Measurements from ENCODE around the gene ADAMTS17.

ADAMTS17 gene

DNA sequence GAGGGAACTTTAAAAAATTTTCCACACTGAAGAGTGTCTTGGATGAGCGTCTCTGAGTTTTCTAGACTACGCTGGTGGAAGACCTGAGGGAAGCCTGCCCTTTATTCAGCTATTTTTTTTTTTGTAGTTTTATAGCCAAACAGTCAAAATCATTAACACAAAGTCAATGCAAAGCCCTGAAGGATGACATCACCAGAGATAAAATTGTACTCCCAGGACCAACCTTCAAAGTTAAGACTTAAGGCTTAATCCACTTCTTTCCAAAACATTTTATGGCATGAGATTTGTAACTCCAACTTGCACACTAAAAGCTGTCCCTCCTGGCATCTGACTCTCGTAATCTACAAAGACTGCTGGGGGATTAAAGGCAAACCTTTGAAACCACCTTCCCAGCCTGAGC lies 345.1 kb downstream of the ADAMTS17 start:
- Histone ChIP-seq H3K9me3 (ENCODE audit: control insufficient read depth, insufficient read depth, low read length) (no peaks in the 10 kb centered on the region), H3K9ac (ENCODE audit: low read depth, low read length) (no peak overlapping the region), H3K4me1 (ENCODE audit: insufficient read depth, low read length) (peaks cover 7% of the 10 kb centered on the region; the same call in 1 of the 2 replicates), H3K36me3 (ENCODE audit: insufficient read depth, low read length) (no peaks in the 10 kb centered on the region)

DNA sequence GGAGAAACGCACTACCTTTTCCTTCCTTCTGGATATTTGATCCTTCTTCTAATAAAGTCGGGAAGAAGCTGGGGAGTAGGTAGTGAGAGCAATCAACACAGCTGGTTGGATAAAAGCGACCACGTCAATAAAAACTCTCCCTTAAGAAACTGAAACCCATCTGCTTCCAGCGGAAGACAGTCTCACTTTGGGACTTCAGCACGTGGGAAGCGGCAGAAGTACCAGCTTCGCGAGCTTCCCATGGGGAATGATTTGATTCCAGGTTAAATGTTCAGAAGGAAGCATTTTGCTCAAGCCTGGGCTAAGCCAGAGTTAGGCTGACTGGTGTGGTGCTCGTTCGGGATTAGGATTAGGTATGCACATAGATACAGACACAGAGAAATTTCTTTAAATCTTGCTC lies 346.2 kb downstream of the ADAMTS17 start:
- peaks cover 7% of the 10 kb centered on the region; the same call in 1 of the 2 replicates for H3K4me1 ChIP-seq (ENCODE audit: insufficient read depth, low read length)

DNA sequence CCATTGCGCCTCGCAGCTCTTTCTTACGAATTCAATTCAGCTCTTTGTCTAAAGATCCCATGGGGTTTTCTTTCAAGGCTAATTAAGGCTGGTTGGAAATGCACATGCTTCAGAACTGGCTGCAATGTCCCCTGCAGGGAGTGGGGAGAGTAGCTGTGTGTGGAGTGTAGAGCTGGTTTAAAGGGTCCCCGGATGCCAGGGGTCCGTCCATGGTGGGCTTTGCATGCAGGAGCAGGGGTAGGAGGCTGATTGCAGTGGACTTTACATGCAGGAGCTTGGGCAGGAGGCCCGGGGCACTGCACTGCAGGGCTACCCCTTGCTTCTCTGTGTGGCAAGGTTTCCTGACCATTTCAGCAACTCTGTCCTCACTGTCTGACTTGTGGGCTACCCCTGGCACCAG lies 346.9 kb downstream of the ADAMTS17 start:
- no peaks in the 10 kb centered on the region for H3K36me3 ChIP-seq (ENCODE audit: insufficient read depth, low read length)
- no peak overlapping the region for H3K9ac ChIP-seq (ENCODE audit: low read depth, low read length)
- peaks cover 7% of the 10 kb centered on the region; the same call in 1 of the 2 replicates for H3K4me1 ChIP-seq (ENCODE audit: insufficient read depth, low read length)
- H3K9me3 ChIP-seq (ENCODE audit: control insufficient read depth, insufficient read depth, low read length), result no peaks in the 10 kb centered on the region

More for the DNA sequence above, 346.2 kb downstream of the ADAMTS17 start:
- H3K9ac ChIP-seq (ENCODE audit: low read depth, low read length), result no peak overlapping the region
- no peaks in the 10 kb centered on the region for H3K9me3 ChIP-seq (ENCODE audit: control insufficient read depth, insufficient read depth, low read length)
- H3K36me3 ChIP-seq (ENCODE audit: insufficient read depth, low read length), result no peaks in the 10 kb centered on the region

DNA sequence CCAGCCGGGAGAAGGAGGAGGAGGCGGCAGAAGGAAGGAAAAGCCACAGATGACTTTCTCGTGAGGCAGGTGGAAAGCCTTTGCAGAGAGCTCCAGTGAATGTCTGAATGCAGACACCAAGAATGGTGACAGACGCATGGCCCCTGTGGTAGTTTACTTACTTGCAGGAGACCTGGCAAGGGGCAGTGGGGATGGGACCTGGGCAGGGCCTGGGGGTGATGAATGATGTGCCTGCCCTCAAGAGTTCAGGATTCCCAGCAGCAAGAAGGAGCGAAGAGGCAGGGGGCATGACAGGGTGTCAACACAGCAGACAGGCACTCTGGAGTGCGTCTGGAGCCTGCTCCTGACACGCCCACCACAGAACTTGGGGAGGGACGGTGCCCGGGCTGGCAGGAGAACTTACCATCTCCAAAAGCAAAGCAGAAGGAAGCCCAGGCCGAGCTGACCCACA lies 348.1 kb downstream of the ADAMTS17 start:
- H3K9me3 ChIP-seq (ENCODE audit: control insufficient read depth, insufficient read depth, low read length), result no peaks in the 10 kb centered on the region
- no peaks in the 10 kb centered on the region for H3K36me3 ChIP-seq (ENCODE audit: insufficient read depth, low read length)
- H3K4me1 ChIP-seq (ENCODE audit: insufficient read depth, low read length), result peaks cover 7% of the 10 kb centered on the region; the same call in 1 of the 2 replicates
- H3K9ac ChIP-seq (ENCODE audit: low read depth, low read length), result no peak overlapping the region

DNA sequence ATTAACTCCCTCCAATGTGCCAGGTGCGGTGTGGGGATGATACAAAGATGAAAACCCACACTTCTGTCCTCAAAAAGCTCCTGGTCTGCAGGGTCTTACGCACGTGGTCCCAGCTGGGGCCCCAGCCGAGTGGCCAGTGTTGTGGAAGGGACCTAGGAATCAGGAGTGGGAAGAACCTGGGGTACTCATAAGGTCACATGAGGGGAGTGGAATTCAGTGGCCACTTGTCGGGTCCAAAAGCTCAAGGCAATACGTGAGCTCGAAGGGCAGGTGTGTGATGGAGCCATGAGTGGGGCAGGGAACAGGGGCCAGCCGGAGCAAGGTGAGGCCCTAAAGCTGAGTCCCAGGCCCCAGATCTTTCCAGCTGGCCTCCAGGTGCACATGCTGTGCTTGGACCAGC lies 348.5 kb downstream of the ADAMTS17 start:
- Histone ChIP-seq H3K9ac (ENCODE audit: low read depth, low read length) (no peak overlapping the region), H3K4me1 (ENCODE audit: insufficient read depth, low read length) (peaks cover 7% of the 10 kb centered on the region; the same call in 1 of the 2 replicates), H3K9me3 (ENCODE audit: control insufficient read depth, insufficient read depth, low read length) (no peaks in the 10 kb centered on the region), H3K36me3 (ENCODE audit: insufficient read depth, low read length) (no peaks in the 10 kb centered on the region)

DNA sequence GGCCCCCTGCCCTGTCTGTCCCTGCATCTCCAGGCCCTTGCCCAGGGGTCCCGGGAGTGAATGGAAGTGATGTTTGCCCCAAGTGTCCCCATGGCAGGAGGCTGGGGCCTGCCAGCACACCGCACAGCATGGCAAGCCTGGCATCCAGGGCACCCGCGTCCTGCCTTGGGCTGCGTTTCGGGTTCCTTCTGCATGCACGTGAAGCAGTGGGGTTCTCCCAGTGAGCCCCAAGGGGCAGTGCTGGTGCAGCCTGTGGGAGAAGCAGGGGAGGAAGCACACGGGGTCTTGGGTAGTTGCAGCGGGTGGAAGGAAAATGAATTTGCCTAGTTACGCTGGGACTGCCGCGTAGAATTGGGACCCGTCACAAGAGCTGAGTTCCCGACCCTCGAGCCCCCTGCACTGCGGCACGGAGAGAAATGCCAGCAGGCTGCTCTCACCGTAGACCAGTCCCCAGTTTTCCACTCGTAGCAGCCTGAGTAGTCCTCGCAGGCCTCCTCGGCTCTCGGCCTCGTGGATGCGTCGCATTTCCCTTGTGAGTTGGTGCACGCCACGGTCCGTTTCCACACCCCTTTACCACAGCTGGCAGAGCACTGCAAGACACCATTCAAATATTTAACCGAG lies 349.1 kb downstream of the ADAMTS17 start:
- H3K4me1 ChIP-seq (ENCODE audit: insufficient read depth, low read length), result peaks cover 7% of the 10 kb centered on the region; the same call in 1 of the 2 replicates
- H3K9me3 ChIP-seq (ENCODE audit: control insufficient read depth, insufficient read depth, low read length), result no peaks in the 10 kb centered on the region; the same call in 1 of the 2 replicates
- no peaks in the 10 kb centered on the region for H3K36me3 ChIP-seq (ENCODE audit: insufficient read depth, low read length)
- no peak overlapping the region for H3K9ac ChIP-seq (ENCODE audit: low read depth, low read length)

DNA sequence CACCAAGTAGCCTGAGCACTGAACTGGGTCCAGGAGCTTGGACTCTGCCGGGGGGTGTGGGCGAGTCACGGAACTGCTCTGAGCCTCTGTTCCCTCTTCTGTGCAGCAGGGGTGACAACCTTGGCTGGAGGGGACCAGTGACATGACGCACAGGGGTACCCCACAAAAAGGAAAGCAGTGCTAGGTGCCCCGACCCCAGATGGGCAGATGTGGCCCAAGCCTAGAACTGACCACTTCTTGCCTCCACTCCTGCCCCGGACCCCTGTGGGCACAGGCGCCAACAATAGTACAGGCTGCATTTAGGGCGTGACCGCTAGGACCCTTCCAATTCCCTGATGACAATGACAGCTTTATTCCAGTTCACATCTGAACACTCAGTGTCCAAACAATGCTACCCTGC lies 352.7 kb downstream of the ADAMTS17 start:
- H3K9ac ChIP-seq (ENCODE audit: low read depth, low read length), result no peak overlapping the region
- no peaks in the 10 kb centered on the region for H3K4me1 ChIP-seq (ENCODE audit: insufficient read depth, low read length)
- H3K9me3 ChIP-seq (ENCODE audit: control insufficient read depth, insufficient read depth, low read length), result no peaks in the 10 kb centered on the region; the same call in 1 of the 2 replicates
- H3K36me3 ChIP-seq (ENCODE audit: insufficient read depth, low read length), result no peaks in the 10 kb centered on the region

DNA sequence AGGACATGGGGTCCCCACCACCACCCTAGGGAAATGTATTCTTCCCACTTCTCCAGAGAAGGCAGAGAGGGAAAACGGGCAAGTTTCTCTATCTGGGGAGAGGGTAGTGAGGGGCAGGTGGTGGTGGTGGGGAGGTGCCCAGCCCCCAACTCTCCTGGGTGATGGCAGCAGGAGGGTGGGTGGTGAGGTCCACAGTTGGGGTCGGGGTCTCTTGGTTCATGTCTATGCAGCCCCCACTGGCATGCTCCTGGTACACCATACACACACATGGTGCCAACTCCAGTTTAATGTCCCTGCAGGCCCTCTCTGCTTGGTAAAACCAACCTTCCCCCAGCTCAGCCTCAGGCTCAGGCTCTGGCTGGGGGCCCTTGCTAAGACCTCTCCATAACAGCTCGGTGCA lies 354.1 kb downstream of the ADAMTS17 start:
- no peaks in the 10 kb centered on the region; the same call in 1 of the 2 replicates for H3K9me3 ChIP-seq (ENCODE audit: control insufficient read depth, insufficient read depth, low read length)
- no peak overlapping the region for H3K9ac ChIP-seq (ENCODE audit: low read depth, low read length)
- H3K36me3 ChIP-seq (ENCODE audit: insufficient read depth, low read length), result no peaks in the 10 kb centered on the region
- H3K4me1 ChIP-seq (ENCODE audit: insufficient read depth, low read length), result peaks cover 6% of the 10 kb centered on the region; the same call in 1 of the 2 replicates

DNA sequence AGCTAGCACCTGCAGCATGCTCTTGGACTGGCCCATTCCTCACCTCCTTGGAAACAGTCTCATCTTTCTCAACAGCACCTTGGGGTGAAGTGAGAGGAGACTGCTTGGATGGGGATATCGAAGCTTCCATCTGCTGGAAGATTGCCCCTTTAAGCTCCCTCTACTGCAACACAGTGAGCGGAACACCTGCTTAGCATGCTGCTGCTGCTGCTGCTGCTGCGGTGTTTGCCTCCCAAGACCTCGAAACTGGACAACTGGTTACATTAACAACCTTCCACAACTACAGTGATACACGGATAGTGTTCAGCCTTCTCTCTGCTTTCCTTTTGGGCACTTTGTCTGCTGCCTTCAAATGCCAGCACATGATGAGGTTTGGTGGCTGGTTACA lies 354.7 kb downstream of the ADAMTS17 start:
- no peaks in the 10 kb centered on the region for H3K36me3 ChIP-seq (ENCODE audit: insufficient read depth, low read length)
- H3K4me1 ChIP-seq (ENCODE audit: insufficient read depth, low read length), result peaks cover 12% of the 10 kb centered on the region; the same call in 1 of the 2 replicates
- no peaks in the 10 kb centered on the region; the same call in 1 of the 2 replicates for H3K9me3 ChIP-seq (ENCODE audit: control insufficient read depth, insufficient read depth, low read length)
- no peak overlapping the region for H3K9ac ChIP-seq (ENCODE audit: low read depth, low read length)

DNA sequence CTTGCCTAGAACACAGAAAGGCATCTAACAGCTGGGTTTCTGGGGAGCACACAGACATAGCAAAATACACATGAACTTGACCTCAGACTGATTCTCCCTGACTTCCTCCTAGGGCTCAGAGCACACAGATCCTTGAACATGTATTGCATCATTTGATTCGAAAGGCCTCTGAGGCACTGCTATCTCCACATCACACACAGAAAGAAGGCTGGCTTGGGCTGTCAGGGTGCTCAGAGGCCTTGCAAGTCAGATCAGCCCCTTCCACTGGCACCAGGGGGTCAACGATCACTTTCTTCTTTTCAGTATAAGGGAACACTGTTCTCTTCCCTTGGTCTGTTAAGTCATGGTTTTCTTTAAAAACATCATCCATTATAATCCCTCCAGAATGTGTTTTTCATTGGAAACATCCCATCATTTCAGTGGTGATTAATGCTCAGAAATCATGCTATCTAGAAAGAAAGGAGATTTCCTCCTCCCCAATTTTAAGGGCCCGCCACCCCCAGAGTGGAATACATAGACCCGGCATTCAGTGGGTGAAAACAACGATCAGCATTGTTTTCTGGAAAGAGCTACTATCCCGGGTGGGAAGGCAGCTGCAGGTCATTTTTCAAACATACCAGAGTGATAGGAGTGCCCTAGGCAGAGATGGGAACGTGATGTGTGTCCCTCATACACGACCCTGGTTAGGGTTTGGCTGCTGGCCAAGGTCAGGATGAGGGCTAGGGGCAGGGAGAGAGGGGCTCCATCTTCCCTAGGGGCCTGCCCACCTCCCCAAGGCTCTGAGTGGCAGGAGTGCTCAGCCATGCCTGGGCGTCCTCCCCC lies 355.3 kb downstream of the ADAMTS17 start:
- H3K9me3 ChIP-seq (ENCODE audit: control insufficient read depth, insufficient read depth, low read length), result no peaks in the 10 kb centered on the region; the same call in 1 of the 2 replicates
- no peaks in the 10 kb centered on the region for H3K36me3 ChIP-seq (ENCODE audit: insufficient read depth, low read length)
- H3K9ac ChIP-seq (ENCODE audit: low read depth, low read length), result no peak overlapping the region
- peaks cover 15% of the 10 kb centered on the region; the same call in 1 of the 2 replicates for H3K4me1 ChIP-seq (ENCODE audit: insufficient read depth, low read length)

DNA sequence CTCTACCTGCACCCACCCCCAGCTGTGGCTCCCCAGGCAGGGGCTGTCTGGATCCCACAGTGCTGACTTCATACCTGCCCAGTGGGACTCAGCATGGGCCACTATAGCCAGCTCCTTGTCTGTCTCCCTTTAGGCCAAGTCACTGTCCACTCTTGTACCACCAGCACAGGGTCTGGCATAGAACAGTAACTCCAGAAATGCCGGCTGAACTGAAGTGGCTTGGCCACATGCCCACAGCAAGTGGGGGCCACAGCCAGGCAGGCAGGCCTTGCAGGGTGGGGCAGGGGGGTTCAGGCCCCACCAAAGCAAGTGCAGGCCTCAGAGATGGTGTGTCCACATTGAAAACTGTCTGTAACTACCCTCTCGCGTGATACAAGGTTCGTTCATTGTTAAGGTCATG lies 355.9 kb downstream of the ADAMTS17 start:
- H3K9ac ChIP-seq (ENCODE audit: low read depth, low read length), result no peak overlapping the region
- H3K9me3 ChIP-seq (ENCODE audit: control insufficient read depth, insufficient read depth, low read length), result no peaks in the 10 kb centered on the region; the same call in 1 of the 2 replicates
- H3K36me3 ChIP-seq (ENCODE audit: insufficient read depth, low read length), result no peaks in the 10 kb centered on the region
- H3K4me1 ChIP-seq (ENCODE audit: insufficient read depth, low read length), result peaks cover 15% of the 10 kb centered on the region; the same call in 1 of the 2 replicates

DNA sequence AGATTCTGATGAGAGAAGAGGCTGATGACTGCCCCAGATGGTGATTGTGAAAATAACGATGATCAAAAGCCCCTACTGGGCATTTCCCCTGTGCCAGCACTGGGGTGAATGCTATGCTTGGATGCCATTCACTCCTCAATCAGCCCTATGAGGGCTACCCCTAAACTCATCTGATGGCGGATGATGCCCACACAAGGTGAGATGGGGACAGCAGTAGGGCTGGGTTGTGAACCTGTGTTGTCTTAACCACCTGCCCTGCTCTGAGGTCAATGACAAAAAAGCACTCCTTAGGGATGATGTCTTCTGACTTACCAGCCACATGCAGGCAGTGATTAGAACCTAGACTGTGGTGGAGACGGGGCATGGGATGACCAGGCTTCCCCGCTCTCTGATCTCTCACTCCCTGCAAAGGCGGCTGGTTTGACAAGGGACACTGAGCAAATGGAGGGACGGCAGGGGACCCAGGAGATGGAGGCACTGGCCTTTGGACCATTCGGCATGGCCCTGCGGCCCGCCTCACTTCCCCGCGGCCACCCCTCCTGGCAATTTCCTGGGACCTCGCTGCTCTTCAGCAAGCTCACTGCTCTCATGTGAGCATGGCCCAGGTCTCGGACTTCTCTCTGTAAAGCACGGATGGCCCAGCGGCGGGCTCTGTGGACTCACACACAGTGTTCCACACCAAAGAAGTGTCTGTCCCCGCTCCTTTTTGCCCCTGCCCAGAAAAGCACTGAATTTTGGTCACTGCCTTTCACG lies 357.1 kb downstream of the ADAMTS17 start:
- Histone ChIP-seq H3K36me3 (ENCODE audit: insufficient read depth, low read length) (no peaks in the 10 kb centered on the region), H3K4me1 (ENCODE audit: insufficient read depth, low read length) (peaks cover 15% of the 10 kb centered on the region; the same call in 1 of the 2 replicates), H3K9ac (ENCODE audit: low read depth, low read length) (no peak overlapping the region), H3K9me3 (ENCODE audit: control insufficient read depth, insufficient read depth, low read length) (no peaks in the 10 kb centered on the region; the same call in 1 of the 2 replicates)

DNA sequence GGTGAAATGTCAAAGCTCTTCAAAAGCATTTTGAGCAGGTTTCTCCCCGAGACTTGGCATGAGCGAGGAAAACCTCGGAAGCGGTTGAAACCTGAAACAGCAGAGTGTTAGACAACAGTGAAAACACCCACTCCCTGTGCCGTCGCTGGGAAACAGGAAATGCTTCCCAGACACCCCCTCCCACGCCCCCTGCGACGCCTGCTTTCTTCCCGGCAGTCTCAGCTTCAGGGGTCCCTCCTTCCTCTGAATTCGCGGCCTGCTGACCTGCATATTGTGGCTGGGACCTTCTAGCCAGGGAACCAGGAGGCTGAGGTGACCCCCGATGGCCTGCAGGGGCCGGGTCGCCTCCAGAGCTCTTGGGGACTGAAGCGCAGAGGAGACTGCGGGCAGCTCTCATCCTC lies 357.9 kb downstream of the ADAMTS17 start:
- Histone ChIP-seq H3K9ac (ENCODE audit: low read depth, low read length) (no peak overlapping the region; the same call in 1 of the 2 replicates), H3K4me1 (ENCODE audit: insufficient read depth, low read length) (peaks cover 15% of the 10 kb centered on the region; the same call in 1 of the 2 replicates), H3K36me3 (ENCODE audit: insufficient read depth, low read length) (no peaks in the 10 kb centered on the region), H3K9me3 (ENCODE audit: control insufficient read depth, insufficient read depth, low read length) (no peaks in the 10 kb centered on the region; the same call in 1 of the 2 replicates)

Measured in ES-I3 (cell line).